AG08395 (cell line): ENCODE results near the gene TAF7L.

Source experiments
- DNase-seq: peaks from one replicate; pipeline ENCODE4 v3.0.0; 2012; ENCODE audit warnings: mixed read lengths, low spot score

Gene TAF7L

GRCh38 chrX:101220662-101221260 is 70.4 kb downstream of the TAF7L start:
- no peak for DNase-seq

- no peak for DNase-seq
Measured at GRCh38 chrX:101219864-101220346, 71.2 kb downstream of the TAF7L start.

GRCh38 chrX:101219116-101219863 is 71.8 kb downstream of the TAF7L start, which contains the start of gene DRP2:
TSS of gene DRP2 (plus strand) at chrX:101219786. CDS start at chrX:101231648, 11,862 bp downstream.
- peak; percentile 29 for DNase-seq
